ENCODE measurements around the gene KRT15. TPM values are rescaled to one million over a fixed set of nuclear protein-coding genes. Genes with fewer than 3 reads are reported as not detected.

KRT15 gene
- total RNA-seq, 2 donors from 2014 or later: 5.8 to 20.0 TPM

DNA sequence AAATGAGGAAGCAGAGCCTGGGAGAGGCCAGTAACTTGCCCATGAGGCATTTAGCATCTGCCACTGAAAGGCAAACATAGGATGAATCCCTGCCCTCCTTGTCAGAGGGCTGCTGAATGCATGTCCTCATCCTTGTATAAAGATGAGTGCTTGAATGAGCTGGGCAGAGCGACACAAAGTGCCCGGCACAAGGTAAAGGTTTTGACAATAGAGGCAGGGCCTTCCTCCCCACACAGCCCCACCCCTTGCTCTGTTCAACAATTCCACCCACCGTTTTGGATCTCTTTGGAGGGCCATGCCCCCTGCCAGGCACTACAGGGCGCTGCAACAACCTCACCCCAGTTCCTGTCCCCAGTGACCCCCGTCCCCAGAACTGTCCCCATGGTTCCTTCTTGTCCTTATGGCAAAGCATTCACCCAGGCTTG lies 10.8 kb upstream of the KRT15 start:
- Histone ChIP-seq H3K9ac (ENCODE audit: low read depth in 2 of 2, low read length in 2 of 2) (peak overlapping the region in 1 of 2 donors; percentile 92), H3K4me1 (peaks cover under 1% of the 10 kb centered on the region), H3K4me3 (no peak overlapping the region), H3K27me3 (peaks cover 15% of the 10 kb centered on the region), H3K36me3 (no peaks in the 10 kb centered on the region), H3K27ac (peak overlapping the region; percentile 88), H3K9me3 (no peaks in the 10 kb centered on the region)
- DNase-seq: no peak
- TF ChIP-seq CTCF (IDR thresholded peaks at IDR 0.05): no peak
- intact Hi-C loops (cut with DNase I): no loop called here

GRCh38 chr17:41528959-41529353 lies 10.3 kb upstream of the KRT15 start:
- Histone ChIP-seq H3K36me3 (no peaks in the 10 kb centered on the region), H3K27me3 (peaks cover 15% of the 10 kb centered on the region), H3K4me1 (peaks cover 4% of the 10 kb centered on the region), H3K9me3 (no peaks in the 10 kb centered on the region), H3K9ac (ENCODE audit: low read depth in 2 of 2, low read length in 2 of 2) (peak overlapping the region in 1 of 2 donors; percentile 92), H3K4me3 (peak overlapping the region; percentile 68), H3K27ac (peak overlapping the region; percentile 88)
- TF ChIP-seq CTCF (IDR thresholded peaks at IDR 0.05): no peak
- DNase-seq: peak; percentile 79
- intact Hi-C loops (cut with DNase I): no loop called here

GRCh38 chr17:41527063-41528023 lies 8.7 kb upstream of the KRT15 start:
- Histone ChIP-seq H3K4me3 (peak overlapping the region; percentile 68), H3K9ac (ENCODE audit: low read depth in 2 of 2, low read length in 2 of 2) (peak overlapping the region; percentile 88 to 92), H3K27me3 (peaks cover 15% of the 10 kb centered on the region), H3K27ac (peak overlapping the region; percentile 88), H3K9me3 (no peaks in the 10 kb centered on the region), H3K4me1 (peaks cover 10% of the 10 kb centered on the region), H3K36me3 (no peaks in the 10 kb centered on the region)
- no peak for TF ChIP-seq CTCF (IDR thresholded peaks at IDR 0.05)
- intact Hi-C loops (cut with DNase I): no loop called here
- peak; percentile 81 for DNase-seq

GRCh38 chr17:41524261-41524660 lies 5.6 kb upstream of the KRT15 start:
- peaks cover 15% of the 10 kb centered on the region for H3K27me3 ChIP-seq
- peak overlapping the region; percentile 82 for H3K27ac ChIP-seq
- H3K9me3 ChIP-seq: no peaks in the 10 kb centered on the region
- intact Hi-C loops (cut with DNase I): no loop called here
- no peak for TF ChIP-seq CTCF (IDR thresholded peaks at IDR 0.05)
- H3K9ac ChIP-seq (ENCODE audit: low read depth in 2 of 2, low read length in 2 of 2): peak overlapping the region in 1 of 2 donors; percentile 66
- H3K36me3 ChIP-seq: no peaks in the 10 kb centered on the region
- H3K4me3 ChIP-seq: no peak overlapping the region
- DNase-seq: no peak
- H3K4me1 ChIP-seq: peaks cover 20% of the 10 kb centered on the region

DNA sequence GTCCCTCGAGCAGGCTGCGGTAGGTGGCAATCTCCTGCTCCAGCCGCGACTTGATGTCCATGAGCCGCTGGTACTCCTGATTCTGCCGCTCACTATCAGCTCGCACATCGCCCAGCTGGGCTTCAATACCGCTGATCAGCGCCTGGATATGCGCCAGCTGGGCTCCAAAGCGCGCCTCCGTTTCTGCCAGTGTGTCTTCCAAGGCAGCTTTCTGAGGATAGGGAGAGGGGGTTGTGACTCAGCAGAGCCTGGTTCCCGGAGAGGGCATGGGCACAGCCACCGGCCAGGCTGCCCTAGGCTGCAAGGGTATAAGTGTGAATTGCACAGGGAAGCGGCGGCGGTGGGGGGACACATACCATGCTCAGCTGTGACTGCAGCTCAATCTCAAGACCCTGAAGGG lies 5.1 kb upstream of the KRT15 start:
- Histone ChIP-seq H3K9me3 (no peaks in the 10 kb centered on the region), H3K4me3 (no peak overlapping the region), H3K4me1 (peaks cover 20% of the 10 kb centered on the region), H3K27ac (peak overlapping the region; percentile 82), H3K27me3 (peaks cover 15% of the 10 kb centered on the region), H3K36me3 (no peaks in the 10 kb centered on the region), H3K9ac (ENCODE audit: low read depth in 2 of 2, low read length in 2 of 2) (peak overlapping the region in 1 of 2 donors; percentile 66)
- no peak for TF ChIP-seq CTCF (IDR thresholded peaks at IDR 0.05)
- intact Hi-C loops (cut with DNase I): no loop called here
- DNase-seq: no peak

All from colonic mucosa (tissue), 4 donors.